Mesendoderm (in vitro differentiated cells): ENCODE results near the gene AIG1.

Experiments used
- DNase-seq: peaks from one replicate; pipeline ENCODE4 v3.0.0; 2013
- H2AK5ac ChIP-seq: 2 replicates; pipeline ENCODE4 v1.6.1; 2013; ENCODE audit warnings: low read length, inconsistent platforms
- H2BK120ac ChIP-seq: 2 replicates; pipeline ENCODE4 v1.6.1; 2013; ENCODE audit warnings: low read depth, mild to moderate bottlenecking, low read length, moderate library complexity, mixed read lengths
- H2BK15ac ChIP-seq: replicated peaks from 2 replicates; pipeline ENCODE4 v1.6.1; 2013; ENCODE audit warnings: low read depth, mild to moderate bottlenecking, moderate library complexity
- H2BK5ac ChIP-seq: 2 replicates; pipeline ENCODE4 v1.6.1; 2013; ENCODE audit warnings: low read length, inconsistent platforms
- H3K18ac ChIP-seq: 2 replicates; pipeline ENCODE4 v1.6.1; 2013; ENCODE audit warnings: mild to moderate bottlenecking, low read length, mixed read lengths
- H3K23ac ChIP-seq: one replicate; pipeline ENCODE4 v1.6.1; 2013; ENCODE audit warnings: low read length
- H3K27ac ChIP-seq: 2 replicates; pipeline ENCODE4 v1.5.1; 2013; ENCODE audit warnings: low read depth, mild to moderate bottlenecking, inconsistent platforms, low read length, moderate library complexity
- H3K27me3 ChIP-seq: 2 replicates; pipeline ENCODE4 v1.6.1; 2013; ENCODE audit warnings: low read length, control low read depth, mild to moderate bottlenecking, inconsistent platforms; ENCODE audit not compliant: insufficient read depth, poor library complexity
- H3K36me3 ChIP-seq: 2 replicates; pipeline ENCODE4 v1.6.1; 2013; ENCODE audit warnings: low read length, inconsistent platforms; ENCODE audit not compliant: control insufficient read depth, insufficient read depth
- H3K4ac ChIP-seq: one replicate; pipeline ENCODE4 v1.6.1; 2013; ENCODE audit warnings: low read depth, mild to moderate bottlenecking, low read length, moderate library complexity
- H3K4me1 ChIP-seq: 2 replicates; pipeline ENCODE4 v1.6.1; 2013; ENCODE audit warnings: low read depth, low read length, inconsistent platforms; ENCODE audit not compliant: control insufficient read depth
- H3K4me2 ChIP-seq: 2 replicates; pipeline ENCODE4 v1.6.1; 2013; ENCODE audit warnings: low read length
- H3K4me3 ChIP-seq: 2 replicates; pipeline ENCODE4 v1.5.1; 2013; ENCODE audit warnings: mild to moderate bottlenecking, low read length
- H3K56ac ChIP-seq: one replicate; pipeline ENCODE4 v1.6.1; 2013; ENCODE audit warnings: low read length
- H3K79me1 ChIP-seq: 2 replicates; pipeline ENCODE4 v1.6.1; 2013; ENCODE audit warnings: low read length, inconsistent platforms
- H3K79me2 ChIP-seq: 2 replicates; pipeline ENCODE4 v1.6.1; 2013; ENCODE audit warnings: mild to moderate bottlenecking, low read length; ENCODE audit not compliant: control insufficient read depth, insufficient read depth
- H3K9ac ChIP-seq: 2 replicates; pipeline ENCODE4 v1.6.1; 2013; ENCODE audit warnings: low read length, inconsistent platforms
- H4K5ac ChIP-seq: one replicate; pipeline ENCODE4 v1.6.1; 2013; ENCODE audit warnings: low read length
- H4K8ac ChIP-seq: one replicate; pipeline ENCODE4 v1.6.1; 2013; ENCODE audit warnings: low read depth, mild to moderate bottlenecking, control low read depth, low read length, moderate library complexity
- WGBS: extraction: QIAGEN DNeasy Blood & Tissue Kit; methylation state at CpG from one replicate; pipeline ENCODE4 v1.1.7; 2013; ENCODE audit warnings: low lambda C conversion rate, missing lambda C conversion rate; ENCODE audit not compliant: insufficient coverage; ENCODE audit errors: extremely low coverage; 5-methylcytosine and 5-hydroxymethylcytosine counted together

AIG1 gene

DNA sequence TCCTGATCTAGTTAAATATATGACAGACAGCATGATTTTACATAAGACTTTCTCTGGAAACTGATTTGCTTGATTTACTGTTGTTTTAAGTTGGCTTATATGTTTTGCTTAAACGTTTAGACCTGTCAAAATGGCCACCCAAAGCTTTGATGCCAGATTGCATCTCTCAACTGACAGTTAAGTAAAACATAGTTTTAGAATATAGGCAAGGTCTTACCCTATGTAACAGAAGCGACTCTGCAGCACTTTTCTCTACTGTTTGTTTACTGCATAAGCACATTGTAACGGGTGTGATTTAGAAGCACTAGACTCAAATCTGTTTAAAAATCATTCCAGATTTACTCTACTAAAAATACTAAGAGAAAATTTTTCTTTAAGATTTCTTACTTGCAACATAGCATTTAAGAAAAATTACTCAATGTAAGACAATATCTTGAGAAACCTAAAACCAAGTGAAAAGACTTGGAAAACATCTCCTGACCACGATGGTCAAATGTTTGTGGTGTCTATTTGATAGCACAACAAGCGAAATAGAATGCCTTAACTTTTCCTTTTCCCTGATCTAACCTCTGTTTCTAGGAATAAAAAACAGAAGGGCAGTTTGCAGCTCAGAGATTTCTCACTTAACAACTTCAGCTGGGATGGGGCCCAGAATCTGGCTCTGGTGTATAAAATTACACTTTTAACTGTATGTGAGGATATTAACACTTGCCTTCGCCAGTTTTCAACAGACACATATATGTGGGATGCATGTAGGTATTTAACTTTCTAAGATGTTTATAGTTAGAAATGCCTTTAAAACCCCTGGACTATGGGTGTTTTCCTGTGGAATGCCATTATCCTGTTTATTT, 47.4 kb downstream of the AIG1 start:
- no peaks in the 10 kb centered on the region for H3K79me2 ChIP-seq
- no peak overlapping the region for H2AK5ac ChIP-seq
- H3K9ac ChIP-seq, result no peak overlapping the region
- H4K5ac ChIP-seq, result no peak overlapping the region
- no peak overlapping the region for H2BK120ac ChIP-seq
- H3K4me3 ChIP-seq, result no peak overlapping the region
- H3K27ac ChIP-seq, result no peak overlapping the region
- no peak overlapping the region for H3K18ac ChIP-seq
- no peak for DNase-seq
- H3K27me3 ChIP-seq, result no peaks in the 10 kb centered on the region
- no CpG with 5 or more reads among the region's 6 CpGs for WGBS
- H3K4ac ChIP-seq, result no peak overlapping the region
- H3K36me3 ChIP-seq, result no peaks in the 10 kb centered on the region
- no peak overlapping the region for H3K23ac ChIP-seq
- H3K4me2 ChIP-seq, result no peak overlapping the region
- H3K4me1 ChIP-seq, result no peaks in the 10 kb centered on the region
- no peak overlapping the region for H2BK15ac ChIP-seq
- no peak overlapping the region for H4K8ac ChIP-seq
- H3K56ac ChIP-seq, result no peak overlapping the region
- H2BK5ac ChIP-seq, result no peak overlapping the region
- H3K79me1 ChIP-seq, result no peaks in the 10 kb centered on the region

GRCh38 chr6:143109196-143109595, 48.5 kb downstream of the AIG1 start:
- Histone ChIP-seq H2BK120ac (no peak overlapping the region), H3K56ac (no peak overlapping the region), H3K27me3 (no peaks in the 10 kb centered on the region), H3K79me1 (no peaks in the 10 kb centered on the region), H2BK15ac (no peak overlapping the region), H3K4me3 (no peak overlapping the region), H3K4me2 (no peak overlapping the region), H3K79me2 (no peaks in the 10 kb centered on the region), H4K5ac (no peak overlapping the region), H3K4ac (no peak overlapping the region), H3K27ac (no peak overlapping the region), H2AK5ac (no peak overlapping the region), H3K9ac (no peak overlapping the region), H2BK5ac (no peak overlapping the region), H3K18ac (no peak overlapping the region), H3K36me3 (no peaks in the 10 kb centered on the region), H3K4me1 (no peaks in the 10 kb centered on the region), H4K8ac (no peak overlapping the region), H3K23ac (no peak overlapping the region)
- DNase-seq, result no peak
- WGBS, result no CpG with 5 or more reads among the region's 4 CpGs

DNA sequence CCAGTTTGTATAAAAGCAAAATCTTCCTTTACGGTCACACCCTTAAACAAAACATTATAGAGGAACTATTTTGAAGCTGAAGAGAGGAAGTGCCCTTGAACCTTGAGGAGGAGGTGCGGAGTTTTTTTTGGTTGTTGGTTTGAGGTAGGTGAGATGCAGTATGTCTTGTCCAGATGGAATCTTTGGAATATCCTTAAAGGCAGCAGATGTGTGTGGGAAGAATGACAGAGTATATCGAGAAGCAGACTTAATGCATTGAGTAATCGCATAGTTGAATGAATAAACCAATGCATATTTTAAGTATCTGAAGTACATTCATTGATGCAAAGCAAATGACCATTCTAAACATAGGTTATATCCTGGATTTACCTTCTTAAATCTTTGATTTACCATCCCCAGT, 49.9 kb downstream of the AIG1 start:
- H3K79me2 ChIP-seq, result no peaks in the 10 kb centered on the region
- no peak overlapping the region for H3K18ac ChIP-seq
- H4K8ac ChIP-seq, result no peak overlapping the region
- H3K27me3 ChIP-seq, result no peaks in the 10 kb centered on the region
- H2BK15ac ChIP-seq, result no peak overlapping the region
- no CpG with 5 or more reads among the region's 4 CpGs for WGBS
- no peak overlapping the region for H2BK5ac ChIP-seq
- H3K56ac ChIP-seq, result no peak overlapping the region
- no peak overlapping the region for H3K4me2 ChIP-seq
- DNase-seq, result no peak
- H3K9ac ChIP-seq, result no peak overlapping the region
- no peak overlapping the region for H3K23ac ChIP-seq
- no peak overlapping the region for H3K4ac ChIP-seq
- H3K36me3 ChIP-seq, result no peaks in the 10 kb centered on the region
- no peak overlapping the region for H2BK120ac ChIP-seq
- H3K27ac ChIP-seq, result no peak overlapping the region
- no peak overlapping the region for H2AK5ac ChIP-seq
- H4K5ac ChIP-seq, result no peak overlapping the region
- H3K4me1 ChIP-seq, result no peaks in the 10 kb centered on the region
- H3K4me3 ChIP-seq, result no peak overlapping the region
- H3K79me1 ChIP-seq, result no peaks in the 10 kb centered on the region

GRCh38 chr6:143110996-143111395, 50.3 kb downstream of the AIG1 start:
- no CpG with 5 or more reads among the region's 1 CpG for WGBS
- Histone ChIP-seq H3K27ac (no peak overlapping the region), H3K56ac (no peak overlapping the region), H2BK120ac (no peak overlapping the region), H3K79me1 (no peaks in the 10 kb centered on the region), H3K23ac (no peak overlapping the region), H3K4me3 (no peak overlapping the region), H2BK5ac (no peak overlapping the region), H3K4me2 (no peak overlapping the region), H3K4me1 (no peaks in the 10 kb centered on the region), H3K4ac (no peak overlapping the region), H2AK5ac (no peak overlapping the region), H3K9ac (no peak overlapping the region), H3K18ac (no peak overlapping the region), H3K27me3 (no peaks in the 10 kb centered on the region), H2BK15ac (no peak overlapping the region), H3K36me3 (no peaks in the 10 kb centered on the region), H3K79me2 (no peaks in the 10 kb centered on the region), H4K5ac (no peak overlapping the region), H4K8ac (no peak overlapping the region)
- DNase-seq, result no peak

GRCh38 chr6:143111443-143111842, 50.8 kb downstream of the AIG1 start:
- H3K56ac ChIP-seq, result no peak overlapping the region
- no peak overlapping the region for H2BK15ac ChIP-seq
- no peak overlapping the region for H3K23ac ChIP-seq
- H3K79me1 ChIP-seq, result no peaks in the 10 kb centered on the region
- no peak overlapping the region for H3K27ac ChIP-seq
- H2AK5ac ChIP-seq, result no peak overlapping the region
- H3K79me2 ChIP-seq, result no peaks in the 10 kb centered on the region
- H3K4ac ChIP-seq, result no peak overlapping the region
- no peaks in the 10 kb centered on the region for H3K4me1 ChIP-seq
- no peak overlapping the region for H2BK5ac ChIP-seq
- H3K4me2 ChIP-seq, result no peak overlapping the region
- no peak overlapping the region for H4K8ac ChIP-seq
- H2BK120ac ChIP-seq, result no peak overlapping the region
- H3K27me3 ChIP-seq, result no peaks in the 10 kb centered on the region
- no peak overlapping the region for H3K4me3 ChIP-seq
- H4K5ac ChIP-seq, result no peak overlapping the region
- DNase-seq, result no peak
- H3K18ac ChIP-seq, result no peak overlapping the region
- no peak overlapping the region for H3K9ac ChIP-seq
- no peaks in the 10 kb centered on the region for H3K36me3 ChIP-seq
- no CpG with 5 or more reads among the region's 4 CpGs for WGBS
